Stimulated activated CD8-positive, alpha-beta memory T cell treated with anti-CD3 and anti-CD28 coated beads, Interleukin-4, amount 100 ng/mL, for 4 hours (primary cell): ENCODE data around the gene PRKN.

Source experiments
- DNase-seq, 2 donors: peaks; one replicate each; pipeline ENCODE4 v3.0.0-alpha.2; 2020; ENCODE audit warnings: low read depth in 2 of 2, low spot score in 1 of 2

PRKN gene

DNA sequence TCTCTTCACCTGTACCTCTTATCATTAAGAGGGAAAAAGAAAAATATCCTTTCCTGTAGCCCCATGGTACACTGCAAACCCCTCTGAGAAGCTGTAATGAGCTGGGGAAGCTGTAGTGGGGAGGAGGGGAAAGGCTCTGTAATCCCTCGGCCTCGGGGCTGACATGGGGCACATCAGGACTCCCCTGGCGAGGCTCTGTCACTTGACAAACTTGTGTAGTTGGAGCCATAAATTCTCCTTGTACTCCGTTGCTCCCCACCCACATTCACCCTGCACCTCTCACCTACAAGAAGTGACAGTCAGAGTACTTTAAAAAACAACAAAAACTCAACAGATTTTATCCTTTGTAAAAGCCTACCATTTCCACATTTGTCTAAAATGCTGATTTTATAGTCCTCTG is 978.0 kb downstream of the PRKN start:
- no peak for DNase-seq

DNA sequence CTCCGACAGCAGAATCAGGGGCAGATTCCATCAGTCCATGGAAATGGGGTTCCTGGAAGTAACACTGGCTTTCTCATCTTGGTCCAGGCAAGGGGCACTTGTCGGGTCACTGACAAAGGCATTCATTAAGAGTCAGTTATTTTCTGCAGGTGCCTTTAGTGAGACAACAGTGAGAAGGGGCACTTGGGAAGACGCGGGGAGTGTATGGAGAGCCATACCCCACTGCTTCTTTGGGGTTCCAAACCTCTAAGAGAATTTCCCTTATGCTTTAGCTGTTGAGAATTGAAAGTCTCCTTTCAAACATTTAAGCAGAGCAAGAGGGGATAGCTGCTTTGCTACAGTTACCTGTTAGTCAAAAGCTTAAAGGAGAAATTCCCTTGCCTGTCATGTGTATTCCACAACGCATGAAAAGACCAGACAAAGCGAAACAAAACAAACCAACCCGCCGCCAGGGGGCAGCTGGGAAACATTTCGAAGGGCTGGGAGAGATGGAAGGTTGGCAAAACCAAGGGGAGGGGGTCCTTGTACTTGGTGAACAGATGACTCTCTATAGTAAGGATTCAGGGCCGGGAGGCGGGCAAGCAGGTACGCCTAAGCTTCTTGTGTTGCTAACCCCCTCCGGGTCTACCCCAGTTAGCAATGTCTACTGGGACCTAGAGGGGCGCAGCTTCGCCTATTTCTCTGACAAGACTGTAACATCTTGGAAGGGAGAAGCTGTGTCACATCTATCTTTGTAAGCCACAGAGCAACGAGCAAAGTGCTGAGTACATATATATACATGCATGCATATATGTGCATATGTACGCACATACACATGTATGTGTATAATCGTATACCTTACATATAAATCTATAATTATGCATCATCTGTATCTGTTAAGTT is 978.8 kb downstream of the PRKN start:
- DNase-seq = no peak

- no peak for DNase-seq
Observed at GRCh38 chr6:161747506-161747905, 980.1 kb downstream of the PRKN start.

- DNase-seq = no peak
Observed at GRCh38 chr6:161745594-161746141, 981.9 kb downstream of the PRKN start.

- DNase-seq = no peak
Observed at GRCh38 chr6:161745128-161745527, 982.4 kb downstream of the PRKN start.

GRCh38 chr6:161744211-161745067 is 983.1 kb downstream of the PRKN start:
- no peak for DNase-seq

GRCh38 chr6:161743509-161744178 is 983.9 kb downstream of the PRKN start:
- DNase-seq = no peak

GRCh38 chr6:161740486-161740885 is 987.1 kb downstream of the PRKN start:
- no peak for DNase-seq

DNA sequence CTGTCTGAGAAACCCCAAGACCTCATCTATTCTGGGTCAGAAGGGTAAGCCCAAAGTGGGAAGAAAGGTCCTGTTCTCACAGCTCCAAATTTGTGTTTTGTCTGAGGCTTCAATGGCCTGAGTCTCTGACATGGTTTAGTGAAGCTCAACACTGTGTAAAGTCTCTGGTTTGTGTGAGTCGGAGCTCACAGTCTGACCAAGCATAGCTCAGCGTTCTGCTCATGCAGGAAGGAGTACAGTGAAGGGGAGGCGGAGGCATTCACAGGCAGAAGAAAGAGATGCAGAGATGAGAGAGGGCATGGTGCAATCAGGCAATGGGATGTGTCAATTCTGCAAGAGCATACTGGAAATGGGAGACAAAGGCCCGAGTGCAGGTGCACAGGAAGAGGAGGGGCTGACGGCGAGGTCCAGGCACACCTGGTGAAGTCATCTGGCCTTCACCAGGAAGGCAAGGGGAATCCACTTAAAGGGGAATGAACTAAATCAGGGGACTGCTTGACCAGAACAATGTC is 990.7 kb downstream of the PRKN start:
- no peak for DNase-seq

GRCh38 chr6:161736326-161736725 is 991.2 kb downstream of the PRKN start:
- no peak for DNase-seq

DNA sequence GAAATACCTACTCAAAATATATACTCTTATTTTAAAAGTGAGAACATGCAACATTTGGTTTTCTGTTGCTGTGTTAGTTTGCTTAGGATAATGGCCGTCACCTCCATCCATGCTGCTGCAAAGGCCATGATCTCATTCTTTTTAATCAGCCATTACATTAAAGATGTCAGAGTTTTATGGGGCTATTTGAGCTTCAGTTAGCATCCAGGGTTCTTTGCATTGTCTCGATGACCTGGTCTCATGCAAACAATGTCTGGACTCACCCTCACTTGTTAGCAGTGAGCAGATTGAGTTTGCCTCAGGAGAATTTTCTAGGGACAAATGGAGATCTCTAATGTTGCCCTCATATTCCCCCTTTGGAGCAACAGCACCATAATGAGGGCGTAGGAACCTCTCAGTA is 995.0 kb downstream of the PRKN start:
- no peak for DNase-seq

- no peak for DNase-seq
Observed at GRCh38 chr6:161727083-161727833, 1000.3 kb downstream of the PRKN start.

DNA sequence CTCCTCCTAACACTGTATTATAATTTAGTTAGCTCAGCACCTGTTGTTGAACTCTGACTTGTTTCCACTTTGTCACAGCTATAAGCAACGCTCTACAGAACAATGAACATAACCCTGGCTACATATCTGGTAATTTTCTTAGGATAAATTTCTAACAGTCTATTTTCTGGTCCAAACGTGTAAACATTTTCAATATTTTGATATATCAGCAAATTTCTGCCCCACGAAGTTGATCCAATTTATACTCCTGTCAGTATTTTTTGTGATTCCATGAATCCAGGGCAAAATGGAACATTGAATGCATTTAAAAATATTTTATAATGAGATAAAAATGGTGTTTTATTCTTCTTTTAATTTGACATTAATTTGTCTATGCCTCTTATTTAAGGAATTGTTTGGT is 1005.2 kb downstream of the PRKN start:
- no peak for DNase-seq

DNA sequence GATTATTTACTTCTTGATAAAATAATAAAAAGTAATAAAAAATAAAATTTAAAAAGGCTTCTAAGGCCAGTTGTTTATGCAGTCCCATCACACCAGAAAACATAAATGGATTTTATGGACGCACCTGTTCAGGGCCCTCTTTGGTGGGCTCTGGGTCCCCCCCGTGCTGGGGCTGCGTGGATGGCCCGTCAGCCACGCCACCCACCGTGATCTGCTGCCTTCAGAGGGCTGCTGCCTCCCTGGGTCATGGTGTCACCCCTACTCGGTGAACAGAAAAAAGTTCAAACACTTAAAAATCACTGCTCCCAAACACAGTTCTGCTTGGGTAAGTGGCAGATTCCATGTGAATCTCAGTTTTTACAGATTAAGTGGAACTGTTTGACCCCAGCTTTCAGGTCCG is 1006.1 kb downstream of the PRKN start:
- DNase-seq = no peak

DNA sequence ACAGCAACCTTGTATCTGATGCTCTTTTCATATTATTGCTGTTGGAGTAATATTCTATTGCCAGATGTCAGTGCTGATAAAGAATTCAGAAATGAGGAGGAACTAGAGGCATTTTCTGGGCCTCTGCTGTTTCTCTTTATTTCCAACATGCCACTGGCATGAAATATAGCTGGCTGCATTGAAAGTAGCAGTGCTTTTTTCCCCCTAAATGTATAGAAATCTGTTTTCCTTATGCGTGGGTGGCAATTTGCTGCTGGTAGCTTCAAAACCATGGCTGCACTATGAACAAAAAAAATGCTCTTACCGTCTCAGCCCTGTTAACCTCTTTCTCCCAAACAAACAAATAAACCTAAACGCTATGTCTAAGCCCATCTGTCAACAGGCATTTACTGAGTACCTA is 1011.4 kb downstream of the PRKN start:
- no peak for DNase-seq

DNA sequence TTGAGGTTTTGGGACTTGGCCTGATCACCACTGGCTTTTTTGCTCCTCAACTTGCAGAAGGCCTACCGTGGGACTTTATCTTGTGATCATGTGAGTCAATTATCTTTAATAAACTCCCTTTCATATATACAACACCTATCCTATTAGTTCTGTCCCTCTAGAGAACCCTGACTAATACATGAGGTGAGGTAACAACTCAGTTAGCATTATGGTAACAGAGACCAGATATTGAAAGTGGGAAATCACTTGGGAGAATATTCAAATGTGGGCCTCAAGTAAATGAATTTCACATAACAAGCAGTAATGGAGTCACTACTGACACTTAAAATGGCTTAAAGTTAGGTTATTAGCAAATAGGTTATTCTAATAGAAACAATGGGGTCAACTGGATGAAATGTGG is 1015.6 kb downstream of the PRKN start:
- no peak for DNase-seq

- no peak for DNase-seq
Observed at GRCh38 chr6:161711515-161711914, 1016.1 kb downstream of the PRKN start.

GRCh38 chr6:161710698-161711097 is 1016.9 kb downstream of the PRKN start:
- no peak for DNase-seq

DNA sequence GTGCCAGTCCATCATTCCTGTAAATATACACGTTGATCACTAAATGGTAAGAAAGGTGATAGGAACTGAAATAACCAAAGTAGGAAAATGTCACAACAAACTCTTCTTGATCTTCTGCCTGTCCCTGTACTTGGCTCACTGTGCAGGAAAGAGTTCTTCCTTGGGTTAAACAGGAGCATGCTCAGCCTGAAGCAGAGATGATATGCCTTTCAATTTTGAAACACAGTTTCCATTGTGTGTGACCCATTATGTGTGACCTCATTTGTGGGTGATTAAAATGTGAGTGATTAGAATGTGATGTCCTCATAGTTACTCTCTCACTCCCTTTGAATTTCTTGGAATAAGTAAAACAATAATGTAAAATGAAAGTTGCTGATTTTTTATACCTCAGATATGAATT is 1026.5 kb downstream of the PRKN start:
- DNase-seq = no peak

- no peak for DNase-seq
Observed at GRCh38 chr6:161696801-161697200, 1030.8 kb downstream of the PRKN start.
